IMR-90 (cell line): ENCODE measurements around the gene ADRA2A.

Experiments used
- BHLHE40 ChIP-seq: fragments of 150-350 bp; IDR thresholded peaks from 2 replicates; pipeline ENCODE4 v1.6.1; 2016; ENCODE audit warnings: mild to moderate bottlenecking, low read depth, low read length
- CEBPB ChIP-seq: IDR thresholded peaks from 2 replicates; pipeline ENCODE4 v1.6.1; 2012; ENCODE audit warnings: low read depth, low read length, improper control_type of control experiment
- CHD1 ChIP-seq: IDR thresholded peaks from 2 replicates; pipeline ENCODE4 v1.6.1; 2012; ENCODE audit warnings: low read depth, low read length, improper control_type of control experiment
- CTCF ChIP-seq: conservative IDR thresholded peaks from 2 replicates; pipeline ENCODE4 v1.5.1; 2012; ENCODE audit warnings: mild to moderate bottlenecking, low read depth, low read length, improper control_type of control experiment
- ELK1 ChIP-seq: fragments of 150-350 bp; IDR thresholded peaks from 2 replicates; pipeline ENCODE4 v1.6.1; 2016; ENCODE audit warnings: low read depth, mild to moderate bottlenecking, low read length, moderate library complexity, borderline replicate concordance
- MAFK ChIP-seq: IDR thresholded peaks from 2 replicates; pipeline ENCODE4 v1.6.1; 2012; ENCODE audit warnings: low read depth, low read length, improper control_type of control experiment
- MAZ ChIP-seq: IDR thresholded peaks from 2 replicates; pipeline ENCODE4 v1.6.1; 2012; ENCODE audit warnings: low read depth, mild to moderate bottlenecking, low read length, improper control_type of control experiment, moderate library complexity, borderline replicate concordance
- MXI1 ChIP-seq: IDR thresholded peaks from 2 replicates; pipeline ENCODE4 v1.6.1; 2012; ENCODE audit warnings: low read depth, mild to moderate bottlenecking, low read length, moderate library complexity, borderline replicate concordance
- POLR2A ChIP-seq: IDR thresholded peaks from 2 replicates; pipeline ENCODE4 v1.6.1; 2012; ENCODE audit warnings: mild to moderate bottlenecking, low read depth, low read length
- RAD21 ChIP-seq: IDR thresholded peaks from 2 replicates; pipeline ENCODE4 v1.6.1; 2012; ENCODE audit warnings: low read length, improper control_type of control experiment
- SMC3 ChIP-seq: fragments of 150-350 bp; IDR thresholded peaks from 2 replicates; pipeline ENCODE4 v1.6.1; 2016; ENCODE audit warnings: low read depth, mild to moderate bottlenecking, antibody characterized with exemption, low read length, moderate library complexity

GRCh38 chr10:111082102-111082975, 5.5 kb downstream of the ADRA2A start:
- TF ChIP-seq CTCF: no peak
- TF ChIP-seq POLR2A: no peak
- TF ChIP-seq RAD21: no peak
- no peak for TF ChIP-seq MAFK
- no peak for TF ChIP-seq CHD1
- TF ChIP-seq BHLHE40: no peak
- no peak for TF ChIP-seq MXI1
- TF ChIP-seq ELK1: no peak
- TF ChIP-seq SMC3: no peak
- TF ChIP-seq CEBPB: no peak
- TF ChIP-seq MAZ: no peak
